ENCODE results near the gene FAM168A. TPM values are rescaled to one million over a fixed set of nuclear protein-coding genes. Genes with fewer than 3 reads are reported as not detected.

Gene FAM168A
- total RNA-seq, 1 experiment from 2014 or later: 21.1 TPM

DNA sequence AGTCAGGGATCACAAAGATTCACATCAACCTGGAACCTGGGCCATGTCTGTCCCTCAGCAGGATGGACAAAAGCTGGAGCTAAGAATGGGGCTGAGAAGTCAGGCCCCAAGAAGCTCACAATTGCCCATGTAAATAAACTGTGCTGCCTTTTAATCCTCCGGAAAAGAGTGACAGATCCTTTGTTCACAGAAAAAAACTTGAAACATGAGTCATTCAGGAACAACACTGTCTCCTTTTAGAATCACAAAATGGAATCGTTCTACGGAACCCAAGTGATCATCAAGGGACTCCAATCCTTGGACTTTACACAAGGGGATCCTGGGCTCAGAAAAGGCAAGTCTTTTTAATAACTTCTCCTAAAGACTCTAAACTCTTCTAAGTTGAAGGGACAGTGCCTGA, 185.6 kb downstream of the FAM168A start:
- Histone ChIP-seq H2AK5ac (ENCODE audit: insufficient read length, low read length) (no peak overlapping the region), H3K27ac (ENCODE audit: insufficient read length, low read depth, low read length) (no peak overlapping the region), H2BK5ac (ENCODE audit: insufficient read length, low read length) (no peak overlapping the region), H2BK12ac (ENCODE audit: insufficient read length, low read depth, low read length) (no peak overlapping the region), H3K9ac (ENCODE audit: extremely low read depth, insufficient read length, low read length) (no peak overlapping the region), H3T11ph (ENCODE audit: low read length) (no peak overlapping the region), H3K14ac (ENCODE audit: insufficient read depth, low read length) (no peak overlapping the region), H3K4me2 (ENCODE audit: insufficient read depth, insufficient read length, low read length) (no peak overlapping the region), H3K79me1 (ENCODE audit: insufficient read depth, low read depth, low read length, poor library complexity, severe bottlenecking) (no peaks in the 10 kb centered on the region), H3K18ac (ENCODE audit: insufficient read length, low read depth, low read length) (no peak overlapping the region), H4K20me1 (ENCODE audit: control insufficient read depth, insufficient read depth, insufficient read length) (no peaks in the 10 kb centered on the region), H3K27me3 (ENCODE audit: insufficient read depth, low read length) (no peaks in the 10 kb centered on the region), H2AFZ (ENCODE audit: low read length) (no peak overlapping the region), H2BK20ac (ENCODE audit: low read depth, low read length, poor library complexity, severe bottlenecking) (no peak overlapping the region), H4K8ac (replicated peaks; ENCODE audit: insufficient read length, low read depth, low read length) (no peak overlapping the region), H3K4ac (ENCODE audit: low read depth, low read length) (no peak overlapping the region), H3K4me1 (ENCODE audit: insufficient read depth, low read length) (no peaks in the 10 kb centered on the region), H3K56ac (ENCODE audit: insufficient read length, low read depth, low read length) (no peak overlapping the region), H4K5ac (ENCODE audit: insufficient read length, low read depth, low read length) (no peak overlapping the region), H3K79me2 (ENCODE audit: insufficient read depth, low read length) (no peaks in the 10 kb centered on the region), H3K23ac (ENCODE audit: insufficient read length, low read depth, low read length) (no peak overlapping the region), H2BK120ac (ENCODE audit: low read depth, low read length, poor library complexity, severe bottlenecking) (no peak overlapping the region), H2BK15ac (ENCODE audit: low read depth, low read length) (no peak overlapping the region), H4K91ac (ENCODE audit: insufficient read length, low read depth, low read length) (no peak overlapping the region), H3K9me3 (ENCODE audit: control insufficient read depth, low read depth, low read length) (no peaks in the 10 kb centered on the region), H3K23me2 (ENCODE audit: insufficient read length, low read depth, low read length, poor library complexity, severe bottlenecking) (no peaks in the 10 kb centered on the region)
- WGBS (ENCODE audit: extremely low coverage, insufficient read length, low lambda C conversion rate): no CpG with 5 or more reads among the region's 3 CpGs
- H3K4me1 Mint-ChIP-seq: peaks cover 9 to 16% of the 10 kb centered on the region in 2 experiments; a peak in 3 of 4 replicates
- peaks cover 18 to 28% (median 26%) of the 10 kb centered on the region in 3 experiments; a peak in 6 of 7 replicates for H3K36me3 Mint-ChIP-seq (ENCODE audit: insufficient read depth in 1 of 3, low read depth in 3 of 3)
- TF ChIP-seq, protein P1, sequence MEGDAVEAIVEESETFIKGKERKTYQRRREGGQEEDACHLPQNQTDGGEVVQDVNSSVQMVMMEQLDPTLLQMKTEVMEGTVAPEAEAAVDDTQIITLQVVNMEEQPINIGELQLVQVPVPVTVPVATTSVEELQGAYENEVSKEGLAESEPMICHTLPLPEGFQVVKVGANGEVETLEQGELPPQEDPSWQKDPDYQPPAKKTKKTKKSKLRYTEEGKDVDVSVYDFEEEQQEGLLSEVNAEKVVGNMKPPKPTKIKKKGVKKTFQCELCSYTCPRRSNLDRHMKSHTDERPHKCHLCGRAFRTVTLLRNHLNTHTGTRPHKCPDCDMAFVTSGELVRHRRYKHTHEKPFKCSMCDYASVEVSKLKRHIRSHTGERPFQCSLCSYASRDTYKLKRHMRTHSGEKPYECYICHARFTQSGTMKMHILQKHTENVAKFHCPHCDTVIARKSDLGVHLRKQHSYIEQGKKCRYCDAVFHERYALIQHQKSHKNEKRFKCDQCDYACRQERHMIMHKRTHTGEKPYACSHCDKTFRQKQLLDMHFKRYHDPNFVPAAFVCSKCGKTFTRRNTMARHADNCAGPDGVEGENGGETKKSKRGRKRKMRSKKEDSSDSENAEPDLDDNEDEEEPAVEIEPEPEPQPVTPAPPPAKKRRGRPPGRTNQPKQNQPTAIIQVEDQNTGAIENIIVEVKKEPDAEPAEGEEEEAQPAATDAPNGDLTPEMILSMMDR (conservative IDR thresholded peaks at IDR 0.05): no peak
- H3K27me3 Mint-ChIP-seq (ENCODE audit: low read depth): no peaks in the 10 kb centered on the region
- DNase-seq: no peak
- H3K4me3 Mint-ChIP-seq: no peak overlapping the region
- H3K27ac Mint-ChIP-seq: no peak overlapping the region; a peak in 1 of 7 replicates
- H3K9me3 Mint-ChIP-seq: no peaks in the 10 kb centered on the region
